Caco-2 (cell line): Measurements from ENCODE around the gene CRYAA. TPM values are rescaled to one million over a fixed set of nuclear protein-coding genes. Genes with fewer than 3 reads are reported as not detected.
"Not testable (repeated sequence)": the region's sequence is repeated elsewhere in the genome, so short reads cannot be mapped to it uniquely, and the experiment has no call there.

Experiments
- BruUV-seq: library from RNA; stranded (reverse); fragments of 400-500 nt; replicated peaks from 2 replicates; lab custom pipeline; 2021; lab: Mats Ljungman, UMichigan
- CTCF ChIA-PET: fragments of 300-600 bp; sonication (Branson Sonifier 250); formaldehyde crosslinking; loops from one replicate; lab custom pipeline; 2022; ENCODE audit warnings: antibody characterized with exemption; lab: Charles Lee
- POLR2A ChIA-PET: fragments of 300-600 bp; sonication (Branson Sonifier 250); formaldehyde crosslinking; loops from one replicate; lab custom pipeline; 2022; ENCODE audit warnings: antibody characterized with exemption; lab: Charles Lee
- DNase-seq, 2 experiments: peaks; one replicate each; pipeline versions ENCODE4 v3.0.0 to v3.0.0-alpha.2; 2020 to 2022
- H3K27me3 ChIP-seq: replicated peaks from 2 replicates; pipeline ENCODE4 v1.6.0; 2011; ENCODE audit warnings: low read length; ENCODE audit not compliant: control insufficient read depth, insufficient read depth
- H3K36me3 ChIP-seq: 2 replicates; pipeline ENCODE4 v1.5.1; 2011; ENCODE audit warnings: low read length; ENCODE audit not compliant: control insufficient read depth, insufficient read depth
- H3K4me1 ChIP-seq: fragments of 250-450 bp; sonication (Bioruptor Pico); 2 replicates; pipeline ENCODE4 v1.5.1; 2020; ENCODE audit warnings: mild to moderate bottlenecking
- H3K4me3 ChIP-seq: 2 replicates; pipeline ENCODE4 v1.5.1; 2011; ENCODE audit warnings: low read depth, mild to moderate bottlenecking, control low read depth, low read length
- H3K9me3 ChIP-seq: fragments of 250-450 bp; sonication (Bioruptor Pico); 2 replicates; pipeline ENCODE4 v1.5.1; 2020; ENCODE audit warnings: mild to moderate bottlenecking, moderate library complexity
- H3K27ac Mint-ChIP-seq: one replicate; pipeline ENCODE4 v1.8.0; 2022; ENCODE audit warnings: mixed read lengths; ENCODE audit not compliant: unreplicated experiment
- H3K27me3 Mint-ChIP-seq: one replicate; pipeline ENCODE4 v1.8.0; 2022; ENCODE audit warnings: mixed read lengths; ENCODE audit not compliant: insufficient read depth, unreplicated experiment
- H3K36me3 Mint-ChIP-seq: one replicate; pipeline ENCODE4 v1.8.0; 2022; ENCODE audit warnings: mild to moderate bottlenecking, mixed read lengths; ENCODE audit not compliant: insufficient read depth, unreplicated experiment
- H3K4me1 Mint-ChIP-seq: one replicate; pipeline ENCODE4 v1.8.0; 2022; ENCODE audit warnings: low read depth, mixed read lengths; ENCODE audit not compliant: unreplicated experiment
- H3K4me3 Mint-ChIP-seq: one replicate; pipeline ENCODE4 v1.8.0; 2022; ENCODE audit warnings: mild to moderate bottlenecking, moderate library complexity, mixed read lengths; ENCODE audit not compliant: unreplicated experiment
- H3K9me3 Mint-ChIP-seq: one replicate; pipeline ENCODE4 v1.8.0; 2022; ENCODE audit warnings: mixed read lengths; ENCODE audit not compliant: unreplicated experiment
- intact Hi-C: fragments of 100-400 bp; cut with micrococcal nuclease; formaldehyde crosslinking; loops from one replicate; pipeline ENCODE4 v1.10.0; 2022; ENCODE audit not compliant: unreplicated experiment
- total RNA-seq: library from RNA; stranded (reverse); gene quantifications from 2 replicates; pipeline ENCODE4 v1.2.3, GENCODE V29; 2022

CRYAA gene
- total RNA-seq, 1 experiment from 2014 or later = not detected

DNA sequence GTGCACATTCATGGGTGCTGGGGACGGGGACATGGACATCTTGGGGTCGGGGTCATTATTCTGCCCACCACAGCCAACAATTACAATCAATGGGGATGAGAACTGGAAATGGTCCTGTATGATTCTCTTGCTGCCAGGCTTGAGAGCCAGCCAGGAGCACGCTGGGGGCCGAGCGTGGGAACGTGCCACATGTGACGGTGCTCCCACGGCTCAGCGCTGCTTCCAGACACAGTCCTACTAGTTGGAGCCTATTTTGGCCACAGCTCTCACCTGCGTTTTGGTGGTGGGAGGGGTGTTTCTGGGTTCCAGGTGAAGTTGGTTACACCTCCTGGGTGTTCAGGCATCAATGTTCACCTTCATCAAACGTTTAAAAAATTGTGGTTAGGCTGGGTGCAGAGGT is 19.5 kb upstream of the CRYAA start:
- POLR2A ChIA-PET, H3K4me1 ChIP-seq, DNase-seq, CTCF ChIA-PET, H3K36me3 ChIP-seq, H3K4me3 ChIP-seq, H3K27me3 ChIP-seq, H3K9me3 ChIP-seq, H3K9me3 Mint-ChIP-seq, intact Hi-C loops, H3K27ac Mint-ChIP-seq, H3K36me3 Mint-ChIP-seq, H3K27me3 Mint-ChIP-seq, H3K4me3 Mint-ChIP-seq, BruUV-seq, H3K4me1 Mint-ChIP-seq: not testable (repeated sequence)

- H3K9me3 Mint-ChIP-seq = not testable (repeated sequence)
These were observed 15.2 kb upstream of the CRYAA start for GRCh38 chr21:43153601-43154000.

GRCh38 chr21:43159279-43160175 is 9.3 kb upstream of the CRYAA start:
- CTCF ChIA-PET, POLR2A ChIA-PET, BruUV-seq, H3K4me3 ChIP-seq, H3K27me3 Mint-ChIP-seq, H3K9me3 ChIP-seq, H3K27ac Mint-ChIP-seq, H3K4me1 ChIP-seq, H3K36me3 ChIP-seq, H3K27me3 ChIP-seq, H3K9me3 Mint-ChIP-seq, H3K4me3 Mint-ChIP-seq, H3K4me1 Mint-ChIP-seq, intact Hi-C loops, H3K36me3 Mint-ChIP-seq, DNase-seq: not testable (repeated sequence)

More at GRCh38 chr21:43153601-43154000, 15.2 kb upstream of the CRYAA start:
- BruUV-seq, H3K27me3 ChIP-seq, H3K4me1 ChIP-seq, H3K27ac Mint-ChIP-seq, intact Hi-C loops, H3K27me3 Mint-ChIP-seq, H3K4me1 Mint-ChIP-seq, H3K36me3 ChIP-seq, H3K36me3 Mint-ChIP-seq, H3K9me3 ChIP-seq, DNase-seq, CTCF ChIA-PET, H3K4me3 ChIP-seq, POLR2A ChIA-PET, H3K4me3 Mint-ChIP-seq: not testable (repeated sequence)

GRCh38 chr21:43161826-43162707 is 6.7 kb upstream of the CRYAA start:
- CTCF ChIA-PET, H3K27ac Mint-ChIP-seq, H3K4me1 Mint-ChIP-seq, H3K4me1 ChIP-seq, BruUV-seq, H3K9me3 Mint-ChIP-seq, H3K9me3 ChIP-seq, intact Hi-C loops, H3K4me3 ChIP-seq, POLR2A ChIA-PET, H3K27me3 ChIP-seq, H3K4me3 Mint-ChIP-seq, H3K27me3 Mint-ChIP-seq, DNase-seq, H3K36me3 ChIP-seq, H3K36me3 Mint-ChIP-seq: not testable (repeated sequence)

GRCh38 chr21:43162708-43163205 is 6.1 kb upstream of the CRYAA start:
- H3K4me1 Mint-ChIP-seq, POLR2A ChIA-PET, H3K9me3 ChIP-seq, BruUV-seq, H3K27me3 Mint-ChIP-seq, H3K36me3 Mint-ChIP-seq, H3K4me3 Mint-ChIP-seq, CTCF ChIA-PET, H3K36me3 ChIP-seq, intact Hi-C loops, H3K27me3 ChIP-seq, H3K9me3 Mint-ChIP-seq, H3K4me3 ChIP-seq, H3K4me1 ChIP-seq, DNase-seq, H3K27ac Mint-ChIP-seq: not testable (repeated sequence)

GRCh38 chr21:43164823-43165222 is 4.0 kb upstream of the CRYAA start:
- H3K9me3 Mint-ChIP-seq, POLR2A ChIA-PET, H3K27me3 Mint-ChIP-seq, H3K4me1 ChIP-seq, H3K4me3 Mint-ChIP-seq, intact Hi-C loops, H3K27me3 ChIP-seq, BruUV-seq, H3K36me3 ChIP-seq, H3K4me3 ChIP-seq, H3K9me3 ChIP-seq, H3K27ac Mint-ChIP-seq, CTCF ChIA-PET, H3K4me1 Mint-ChIP-seq, H3K36me3 Mint-ChIP-seq, DNase-seq: not testable (repeated sequence)
